ENCODE data around the gene ITGBL1.
"Not testable (repeated sequence)": the region's sequence is repeated elsewhere in the genome, so short reads cannot be mapped to it uniquely, and the experiment has no call there.

Gene ITGBL1

GRCh38 chr13:101514695-101515275 lies 62.3 kb downstream of the ITGBL1 start:
- peak; percentile 60 for DNase-seq (ENCODE audit: low spot score)

GRCh38 chr13:101515504-101515903 lies 63.0 kb downstream of the ITGBL1 start:
- no peak for DNase-seq (ENCODE audit: low spot score)

GRCh38 chr13:101516262-101516661 lies 63.8 kb downstream of the ITGBL1 start:
- DNase-seq (ENCODE audit: low spot score) = no peak

- no peak for DNase-seq (ENCODE audit: low spot score)
Observed at GRCh38 chr13:101520672-101521071, 68.2 kb downstream of the ITGBL1 start.

- no peak for DNase-seq (ENCODE audit: low spot score)
Observed at GRCh38 chr13:101521371-101521770, 68.9 kb downstream of the ITGBL1 start.

- DNase-seq (ENCODE audit: low spot score) = peak; percentile 81
Observed at GRCh38 chr13:101522607-101523006, 70.1 kb downstream of the ITGBL1 start.

- DNase-seq (ENCODE audit: low spot score) = peak; percentile 31
Observed at GRCh38 chr13:101523154-101524131, 71.0 kb downstream of the ITGBL1 start.

- DNase-seq (ENCODE audit: low spot score) = no peak
Observed at GRCh38 chr13:101527130-101527529, 74.7 kb downstream of the ITGBL1 start.

GRCh38 chr13:101529422-101529821 lies 76.9 kb downstream of the ITGBL1 start:
- no peak for DNase-seq (ENCODE audit: low spot score)

GRCh38 chr13:101530293-101530692 lies 77.8 kb downstream of the ITGBL1 start:
- DNase-seq (ENCODE audit: low spot score) = no peak

GRCh38 chr13:101535192-101535746 lies 82.8 kb downstream of the ITGBL1 start:
- no peak for DNase-seq (ENCODE audit: low spot score)

GRCh38 chr13:101536079-101536478 lies 83.6 kb downstream of the ITGBL1 start:
- DNase-seq (ENCODE audit: low spot score) = no peak

GRCh38 chr13:101544544-101544943 lies 92.1 kb downstream of the ITGBL1 start:
- not testable (repeated sequence) for DNase-seq (ENCODE audit: low spot score)

GRCh38 chr13:101544979-101545378 lies 92.5 kb downstream of the ITGBL1 start:
- DNase-seq (ENCODE audit: low spot score) = no peak

GRCh38 chr13:101545521-101545920 lies 93.0 kb downstream of the ITGBL1 start:
- peak; percentile 16 for DNase-seq (ENCODE audit: low spot score)

GRCh38 chr13:101552286-101552685 lies 99.8 kb downstream of the ITGBL1 start:
- no peak for DNase-seq (ENCODE audit: low spot score)

GRCh38 chr13:101552786-101553185 lies 100.3 kb downstream of the ITGBL1 start:
- DNase-seq (ENCODE audit: low spot score) = no peak

- no peak for DNase-seq (ENCODE audit: low spot score)
Observed at GRCh38 chr13:101554420-101555125, 102.1 kb downstream of the ITGBL1 start.

- no peak for DNase-seq (ENCODE audit: low spot score)
Observed at GRCh38 chr13:101555610-101556009, 103.1 kb downstream of the ITGBL1 start.

- DNase-seq (ENCODE audit: low spot score) = no peak
Observed at GRCh38 chr13:101556676-101557123, 104.2 kb downstream of the ITGBL1 start.

GRCh38 chr13:101565317-101565716 lies 112.8 kb downstream of the ITGBL1 start:
- no peak for DNase-seq (ENCODE audit: low spot score)

GRCh38 chr13:101567841-101568240 lies 115.4 kb downstream of the ITGBL1 start:
- DNase-seq (ENCODE audit: low spot score) = no peak

All from globus pallidus (tissue), 1 donor.